SU-DHL-6 (cell line): ENCODE results near the gene PDE2A.

Experiments
- H2AFZ ChIP-seq: fragments of 200-600 bp; sonication (generic); 2 replicates; pipeline ENCODE4 v1.6.1; 2014; ENCODE audit warnings: low read depth, mild to moderate bottlenecking, moderate library complexity, mixed read lengths, antibody characterized with exemption, low read length; ENCODE audit not compliant: severe bottlenecking
- H3F3A ChIP-seq: fragments of 200-600 bp; shearing (Covaris generic); 2 replicates; pipeline ENCODE4 v1.6.0; 2016; ENCODE audit warnings: antibody characterized with exemption, mild to moderate bottlenecking; ENCODE audit not compliant: insufficient read depth
- H3K27ac ChIP-seq: fragments of 200-600 bp; sonication (generic); 2 replicates; pipeline ENCODE4 v1.5.1; 2016; ENCODE audit warnings: low read depth, mild to moderate bottlenecking, low read length, moderate library complexity, mixed read lengths
- H3K27me3 ChIP-seq: fragments of 200-600 bp; sonication (generic), shearing (Covaris generic); 2 replicates; pipeline ENCODE4 v1.6.0; 2014; ENCODE audit warnings: mild to moderate bottlenecking, low read length
- H3K36me3 ChIP-seq: fragments of 200-600 bp; sonication (generic); 2 replicates; pipeline ENCODE4 v1.6.1; 2014; ENCODE audit warnings: mild to moderate bottlenecking, low read length, mixed read lengths
- H3K4me2 ChIP-seq: fragments of 300-600, 200-600 bp; shearing (Covaris generic), sonication (generic); 2 replicates; pipeline ENCODE4 v1.6.0; 2014; ENCODE audit warnings: low read length, low read depth, mild to moderate bottlenecking; ENCODE audit not compliant: poor library complexity, severe bottlenecking
- H3K4me3 ChIP-seq: fragments of 200-600 bp; sonication (generic); 2 replicates; pipeline ENCODE4 v1.5.1; 2014; ENCODE audit warnings: antibody characterized with exemption, low read length, mild to moderate bottlenecking, mixed read lengths; ENCODE audit not compliant: insufficient read depth, poor library complexity, severe bottlenecking
- H3K79me2 ChIP-seq: fragments of 200-600 bp; sonication (generic); 2 replicates; pipeline ENCODE4 v1.6.1; 2014; ENCODE audit warnings: mild to moderate bottlenecking, low read length, moderate library complexity; ENCODE audit not compliant: insufficient read depth
- H3K9ac ChIP-seq: fragments of 200-600 bp; sonication (generic); 2 replicates; pipeline ENCODE4 v1.7.0; 2014; ENCODE audit warnings: mild to moderate bottlenecking, low read length
- H3K9me2 ChIP-seq: fragments of 200-600 bp; sonication (generic); replicated peaks from 2 replicates; pipeline ENCODE4 v1.6.1; 2014; ENCODE audit warnings: low read length; ENCODE audit not compliant: insufficient read depth
- H3K9me3 ChIP-seq: fragments of 200-600 bp; sonication (generic); 2 replicates; pipeline ENCODE4 v1.6.1; 2014; ENCODE audit warnings: low read length, mixed read lengths; ENCODE audit not compliant: insufficient read depth
- H4K20me1 ChIP-seq: fragments of 200-600 bp; sonication (generic); 2 replicates; pipeline ENCODE4 v1.6.1; 2014; ENCODE audit warnings: low read depth, mild to moderate bottlenecking, antibody characterized with exemption, low read length, moderate library complexity, mixed read lengths
- CTCF ChIP-seq: fragments of 200-600 bp; sonication (generic); IDR thresholded peaks from one replicate; pipeline ENCODE4 v1.5.1; 2017; ENCODE audit warnings: antibody characterized with exemption, mild to moderate bottlenecking, low read length, moderate library complexity; ENCODE audit not compliant: insufficient read depth, poor library complexity, severe bottlenecking
- EZH2phosphoT487 ChIP-seq: fragments of 200-600 bp; sonication (generic), shearing (Covaris generic); conservative IDR thresholded peaks from 2 replicates; pipeline ENCODE4 v1.6.1; 2018; ENCODE audit warnings: mild to moderate bottlenecking, antibody characterized with exemption, low read length, moderate library complexity, mixed read lengths

PDE2A gene

GRCh38 chr11:72548463-72548862, 125.8 kb downstream of the PDE2A start:
- Histone ChIP-seq H3K4me2 (no peak overlapping the region), H3K9me3 (no peaks in the 10 kb centered on the region), H4K20me1 (no peaks in the 10 kb centered on the region), H3K9me2 (no peaks in the 10 kb centered on the region), H3K9ac (no peak overlapping the region), H3K79me2 (no peaks in the 10 kb centered on the region), H2AFZ (no peak overlapping the region), H3K4me3 (no peak overlapping the region), H3F3A (no peaks in the 10 kb centered on the region), H3K27ac (no peak overlapping the region), H3K27me3 (no peaks in the 10 kb centered on the region), H3K36me3 (no peaks in the 10 kb centered on the region)
- TF ChIP-seq EZH2phosphoT487 = no peak
- no peak for TF ChIP-seq CTCF

- no peaks in the 10 kb centered on the region for H3K9me2 ChIP-seq
- H3F3A ChIP-seq = no peaks in the 10 kb centered on the region
- no peaks in the 10 kb centered on the region for H3K9me3 ChIP-seq
- no peaks in the 10 kb centered on the region for H3K79me2 ChIP-seq
- H3K27me3 ChIP-seq = no peaks in the 10 kb centered on the region
- no peak overlapping the region for H3K4me2 ChIP-seq
- H3K4me3 ChIP-seq = no peak overlapping the region
- H3K9ac ChIP-seq = no peak overlapping the region
- TF ChIP-seq CTCF (no peak), EZH2phosphoT487 (no peak)
- no peaks in the 10 kb centered on the region for H3K36me3 ChIP-seq
- H3K27ac ChIP-seq = no peak overlapping the region
- H4K20me1 ChIP-seq = no peaks in the 10 kb centered on the region
- no peak overlapping the region for H2AFZ ChIP-seq
These were observed 127.4 kb downstream of the PDE2A start for GRCh38 chr11:72546866-72547265.

GRCh38 chr11:72544589-72544988, 129.6 kb downstream of the PDE2A start:
- Histone ChIP-seq H3F3A (no peaks in the 10 kb centered on the region), H3K9me3 (no peaks in the 10 kb centered on the region), H3K36me3 (no peaks in the 10 kb centered on the region), H3K27ac (no peak overlapping the region), H3K79me2 (no peaks in the 10 kb centered on the region), H3K27me3 (no peaks in the 10 kb centered on the region), H3K9ac (no peak overlapping the region), H4K20me1 (no peaks in the 10 kb centered on the region), H3K4me2 (no peak overlapping the region), H2AFZ (no peak overlapping the region), H3K9me2 (no peaks in the 10 kb centered on the region), H3K4me3 (no peak overlapping the region)
- TF ChIP-seq CTCF (no peak), EZH2phosphoT487 (no peak)
